Measurements from ENCODE around the gene GOLGA6L7.
"Not testable (repeated sequence)": the region's sequence is repeated elsewhere in the genome, so short reads cannot be mapped to it uniquely, and the experiment has no call there.

The GOLGA6L7 gene

GRCh38 chr15:28875461-28876000, 27.1 kb upstream of the GOLGA6L7 start:
- no peak overlapping the region for H3K4me3 ChIP-seq (ENCODE audit: low read depth, low read length)
- DNase-seq (ENCODE audit: low read depth) = no peak
- no peak for TF ChIP-seq CTCF (IDR thresholded peaks at IDR 0.05; ENCODE audit: control insufficient read depth, extremely low read depth, insufficient read depth)

- H3K4me3 ChIP-seq (ENCODE audit: low read depth, low read length) = no peak overlapping the region
- no peak for TF ChIP-seq CTCF (IDR thresholded peaks at IDR 0.05; ENCODE audit: control insufficient read depth, extremely low read depth, insufficient read depth)
- DNase-seq (ENCODE audit: low read depth) = no peak
Observed at GRCh38 chr15:28873585-28874190, 25.2 kb upstream of the GOLGA6L7 start.

GRCh38 chr15:28873006-28873405, 24.6 kb upstream of the GOLGA6L7 start:
- TF ChIP-seq CTCF (IDR thresholded peaks at IDR 0.05; ENCODE audit: control insufficient read depth, extremely low read depth, insufficient read depth) = no peak
- DNase-seq (ENCODE audit: low read depth) = no peak

GRCh38 chr15:28871168-28871567, 22.7 kb upstream of the GOLGA6L7 start:
- no peak overlapping the region for H3K4me3 ChIP-seq (ENCODE audit: low read depth, low read length)
- no peak for TF ChIP-seq CTCF (IDR thresholded peaks at IDR 0.05; ENCODE audit: control insufficient read depth, extremely low read depth, insufficient read depth)
- no peak for DNase-seq (ENCODE audit: low read depth)

More at GRCh38 chr15:28873006-28873405, 24.6 kb upstream of the GOLGA6L7 start:
- H3K4me3 ChIP-seq (ENCODE audit: low read depth, low read length) = no peak overlapping the region

- no peak overlapping the region for H3K4me3 ChIP-seq (ENCODE audit: low read depth, low read length)
- DNase-seq (ENCODE audit: low read depth) = no peak
- no peak for TF ChIP-seq CTCF (IDR thresholded peaks at IDR 0.05; ENCODE audit: control insufficient read depth, extremely low read depth, insufficient read depth)
Observed at GRCh38 chr15:28868744-28869345, 20.4 kb upstream of the GOLGA6L7 start.

- not testable (repeated sequence) for DNase-seq (ENCODE audit: low read depth); H3K4me3 ChIP-seq (ENCODE audit: low read depth, low read length)
Observed at GRCh38 chr15:28861589-28862293, 13.3 kb upstream of the GOLGA6L7 start.

- no peak overlapping the region for H3K4me3 ChIP-seq (ENCODE audit: low read depth, low read length)
- DNase-seq (ENCODE audit: low read depth) = no peak
Observed at GRCh38 chr15:28861031-28861534, 12.6 kb upstream of the GOLGA6L7 start.

GRCh38 chr15:28854578-28854977, 6.1 kb upstream of the GOLGA6L7 start:
- not testable (repeated sequence) for H3K4me3 ChIP-seq (ENCODE audit: low read depth, low read length); DNase-seq (ENCODE audit: low read depth)

More at GRCh38 chr15:28861031-28861534, 12.6 kb upstream of the GOLGA6L7 start:
- no peak for TF ChIP-seq CTCF (IDR thresholded peaks at IDR 0.05; ENCODE audit: control insufficient read depth, extremely low read depth, insufficient read depth)

- DNase-seq (ENCODE audit: low read depth); H3K4me3 ChIP-seq (ENCODE audit: low read depth, low read length): not testable (repeated sequence)
Observed at GRCh38 chr15:28853654-28854053, 5.2 kb upstream of the GOLGA6L7 start.

- not testable (repeated sequence) for H3K4me3 ChIP-seq (ENCODE audit: low read depth, low read length)
Observed at GRCh38 chr15:28849766-28850165, 1.3 kb upstream of the GOLGA6L7 start.

GRCh38 chr15:28849271-28849670, 827 bp upstream of the GOLGA6L7 start:
- H3K4me3 ChIP-seq (ENCODE audit: low read depth, low read length); DNase-seq (ENCODE audit: low read depth): not testable (repeated sequence)

More at GRCh38 chr15:28849766-28850165, 1.3 kb upstream of the GOLGA6L7 start:
- DNase-seq (ENCODE audit: low read depth) = not testable (repeated sequence)

Data from LNCaP clone FGC (cell line).